NCI-H146 treated with DMSO at 0.1 percent for 48 hours (cell line): ENCODE data around the gene CFAP54.

Experiments
- DNase-seq: peaks from one replicate; lab custom pipeline; 2025; ENCODE audit not compliant: unreplicated experiment; lab: John Stamatoyannopoulos, UW

The CFAP54 gene

GRCh38 chr12:96749999-96750398 lies 260.6 kb downstream of the CFAP54 start:
- no peak for DNase-seq

GRCh38 chr12:96751626-96752025 lies 262.2 kb downstream of the CFAP54 start:
- no peak for DNase-seq

GRCh38 chr12:96752211-96752610 lies 262.8 kb downstream of the CFAP54 start:
- DNase-seq, result no peak

GRCh38 chr12:96766232-96766631 lies 276.9 kb downstream of the CFAP54 start:
- peak; percentile 9 for DNase-seq

GRCh38 chr12:96769400-96769799 lies 280.0 kb downstream of the CFAP54 start:
- peak; percentile 96 for DNase-seq

GRCh38 chr12:96770219-96771102 lies 281.1 kb downstream of the CFAP54 start:
- DNase-seq, result peak; percentile 86

- no peak for DNase-seq
These were observed 283.7 kb downstream of the CFAP54 start for GRCh38 chr12:96773031-96773430.

- DNase-seq, result no peak
These were observed 285.3 kb downstream of the CFAP54 start for GRCh38 chr12:96774496-96775256.

GRCh38 chr12:96776908-96777307 lies 287.5 kb downstream of the CFAP54 start:
- no peak for DNase-seq

- DNase-seq, result no peak
These were observed 291.0 kb downstream of the CFAP54 start for GRCh38 chr12:96780330-96780729.

- DNase-seq, result no peak
These were observed 297.4 kb downstream of the CFAP54 start for GRCh38 chr12:96786791-96787190.

GRCh38 chr12:96803969-96804368 lies 314.6 kb downstream of the CFAP54 start:
- DNase-seq, result no peak

GRCh38 chr12:96806272-96806671 lies 316.9 kb downstream of the CFAP54 start:
- DNase-seq, result no peak

- no peak for DNase-seq
These were observed 318.4 kb downstream of the CFAP54 start for GRCh38 chr12:96807741-96808140.

GRCh38 chr12:96808587-96808986 lies 319.2 kb downstream of the CFAP54 start:
- no peak for DNase-seq

GRCh38 chr12:96809522-96809921 lies 320.1 kb downstream of the CFAP54 start:
- DNase-seq, result no peak

GRCh38 chr12:96810057-96810456 lies 320.7 kb downstream of the CFAP54 start:
- DNase-seq, result no peak

- DNase-seq, result no peak
These were observed 321.1 kb downstream of the CFAP54 start for GRCh38 chr12:96810477-96810876.

GRCh38 chr12:96811083-96811482 lies 321.7 kb downstream of the CFAP54 start:
- DNase-seq, result no peak

GRCh38 chr12:96812153-96812552 lies 322.8 kb downstream of the CFAP54 start:
- DNase-seq, result no peak

- DNase-seq, result no peak
These were observed 324.8 kb downstream of the CFAP54 start for GRCh38 chr12:96814200-96814599.

GRCh38 chr12:96821592-96821991 lies 332.2 kb downstream of the CFAP54 start:
- DNase-seq, result no peak
